H1 (cell line): Measurements from ENCODE around the gene KRT5. TPM values are rescaled to one million over a fixed set of nuclear protein-coding genes. Genes with fewer than 3 reads are reported as not detected.

ENCODE experiments used
- CTCF ChIA-PET: fragments of 300-600 bp; sonication (Branson Sonifier 250); formaldehyde crosslinking; loops from one replicate; lab custom pipeline; 2021; ENCODE audit not compliant: partially characterized antibody; lab: Charles Lee
- POLR2A ChIA-PET: fragments of 300-600 bp; sonication (Branson Sonifier 250); formaldehyde crosslinking; loops from one replicate; lab custom pipeline; 2021; ENCODE audit warnings: inconsistent platforms; ENCODE audit not compliant: partially characterized antibody; lab: Charles Lee
- DNase-seq, 2 experiments: peaks; one replicate each; pipeline versions ENCODE4 v3.0.0 to v3.0.0-alpha.2; 2010 to 2022; ENCODE audit warnings: low spot score in 2 of 2, low read depth in 1 of 2, mixed read lengths in 1 of 2
- FAIRE-seq: peaks from 2 replicates; lab custom pipeline; 2011; peaks lifted over from hg19 to GRCh38; lab: Jason Lieb, UNC
- H2AFZ ChIP-seq: 2 replicates; pipeline ENCODE4 v1.8.1; 2012; ENCODE audit warnings: low read length, inconsistent platforms
- H2AK5ac ChIP-seq: 2 replicates; pipeline ENCODE4 v1.6.1; 2013; ENCODE audit warnings: low read depth, low read length
- H2BK120ac ChIP-seq: replicated peaks from 2 replicates; pipeline ENCODE3; 2013; ENCODE audit warnings: low read depth, low read length, inconsistent platforms
- H2BK12ac ChIP-seq: 2 replicates; pipeline ENCODE4 v1.6.1; 2013; ENCODE audit warnings: low read depth, low read length
- H2BK15ac ChIP-seq: 2 replicates; pipeline ENCODE4 v1.6.1; 2013; ENCODE audit warnings: low read length
- H2BK20ac ChIP-seq: 2 replicates; pipeline ENCODE4 v1.6.1; 2013; ENCODE audit warnings: low read length
- H2BK5ac ChIP-seq: 2 replicates; pipeline ENCODE4 v1.6.1; 2013; ENCODE audit warnings: low read depth, low read length
- H3K14ac ChIP-seq: 2 replicates; pipeline ENCODE4 v1.6.1; 2013; ENCODE audit warnings: inconsistent platforms; ENCODE audit not compliant: insufficient read length
- H3K18ac ChIP-seq: 2 replicates; pipeline ENCODE4 v1.6.1; 2013; ENCODE audit warnings: low read length; ENCODE audit errors: extremely low read depth
- H3K23ac ChIP-seq: 2 replicates; pipeline ENCODE4 v1.6.1; 2013; ENCODE audit warnings: inconsistent platforms; ENCODE audit not compliant: insufficient read length
- H3K23me2 ChIP-seq: 2 replicates; pipeline ENCODE4 v1.6.1; 2013; ENCODE audit warnings: low read depth, low read length
- H3K27ac ChIP-seq: 2 replicates; pipeline ENCODE4 v1.6.1; 2011; ENCODE audit warnings: low read depth, low read length, inconsistent platforms
- H3K27me3 ChIP-seq, 4 experiments: replicated peaks in 1 of 4; 1 replicate in 1 of 4; 2 replicates in 3 of 4; pipeline versions ENCODE4 v1.6.1 to v1.8.1; 2011 to 2013; ENCODE audit warnings: low read length in 3 of 4, mild to moderate bottlenecking in 3 of 4, inconsistent platforms in 2 of 4, mixed read lengths in 2 of 4, moderate library complexity in 1 of 4; ENCODE audit not compliant: control insufficient read depth in 3 of 4, insufficient read depth in 3 of 4; ENCODE audit errors: extremely low read depth in 1 of 4
- H3K36me3 ChIP-seq, 4 experiments: 2 replicates each; pipeline versions ENCODE4 v1.6.1 to v1.8.1; 2011 to 2013; ENCODE audit warnings: mild to moderate bottlenecking in 4 of 4, low read length in 3 of 4, moderate library complexity in 2 of 4, control low read depth in 1 of 4, inconsistent platforms in 1 of 4; ENCODE audit not compliant: insufficient read depth in 4 of 4, control insufficient read depth in 2 of 4
- H3K4ac ChIP-seq: replicated peaks from 2 replicates; pipeline ENCODE3; 2013; ENCODE audit warnings: low read length, low read depth, mixed read lengths, inconsistent platforms; ENCODE audit not compliant: insufficient read length
- H3K4me1 ChIP-seq, 4 experiments: replicated peaks in 1 of 4; 1 replicate in 1 of 4; 2 replicates in 3 of 4; pipeline versions ENCODE4 v1.6.1 to v1.8.1; 2011 to 2013; ENCODE audit warnings: low read length in 3 of 4, inconsistent platforms in 2 of 4, mixed read lengths in 1 of 4; ENCODE audit not compliant: insufficient read depth in 4 of 4, control insufficient read depth in 3 of 4
- H3K4me2 ChIP-seq, 2 experiments: 2 replicates each; pipeline versions ENCODE4 v1.6.1 to v1.8.1; 2011 to 2013; ENCODE audit warnings: low read depth in 2 of 2, low read length in 2 of 2, control low read depth in 1 of 2, inconsistent platforms in 1 of 2, mild to moderate bottlenecking in 1 of 2; ENCODE audit not compliant: insufficient read depth in 1 of 2
- H3K4me3 ChIP-seq, 4 experiments: fragments of 200-600, 300-600 bp in 1 of 4; sonication (generic), shearing (Covaris generic), sonication (Bioruptor Twin) in 1 of 4; 2 replicates each; pipeline versions ENCODE4 v1.5.1 to v1.8.1; 2011 to 2016; ENCODE audit warnings: low read length in 4 of 4, low read depth in 3 of 4, control low read depth in 2 of 4, inconsistent platforms in 2 of 4, mild to moderate bottlenecking in 2 of 4, mixed read lengths in 1 of 4, moderate library complexity in 1 of 4; ENCODE audit not compliant: insufficient read depth in 2 of 4; ENCODE audit errors: extremely low read depth in 1 of 4
- H3K56ac ChIP-seq: replicated peaks from 2 replicates; pipeline ENCODE3; 2013; ENCODE audit warnings: low read depth, mild to moderate bottlenecking, mixed read lengths, low read length, inconsistent platforms; ENCODE audit not compliant: insufficient read length
- H3K79me1 ChIP-seq: 2 replicates; pipeline ENCODE4 v1.6.1; 2013; ENCODE audit warnings: low read depth, low read length, control low read depth
- H3K79me2 ChIP-seq, 2 experiments: 2 replicates each; pipeline versions ENCODE4 v1.6.1 to v1.8.1; 2012 to 2013; ENCODE audit warnings: low read length in 2 of 2, mild to moderate bottlenecking in 2 of 2, inconsistent platforms in 1 of 2; ENCODE audit not compliant: insufficient read depth in 2 of 2, control insufficient read depth in 1 of 2
- H3K9ac ChIP-seq, 4 experiments: replicated peaks in 1 of 4; 1 replicate in 1 of 4; 2 replicates in 3 of 4; pipeline versions ENCODE4 v1.6.1 to v1.8.1; 2011 to 2013; ENCODE audit warnings: low read depth in 3 of 4, low read length in 3 of 4, control low read depth in 2 of 4, mild to moderate bottlenecking in 2 of 4, moderate library complexity in 2 of 4, inconsistent platforms in 1 of 4; ENCODE audit errors: extremely low read depth in 1 of 4
- H3K9me3 ChIP-seq, 2 experiments: 2 replicates each; pipeline versions ENCODE4 v1.6.1 to v1.8.1; 2012 to 2013; ENCODE audit warnings: mild to moderate bottlenecking in 2 of 2, moderate library complexity in 2 of 2, control low read depth in 1 of 2, inconsistent platforms in 1 of 2, low read depth in 1 of 2, low read length in 1 of 2, mixed read lengths in 1 of 2; ENCODE audit not compliant: insufficient read depth in 2 of 2
- H4K20me1 ChIP-seq, 2 experiments: replicated peaks in 1 of 2; 2 replicates each; pipeline versions ENCODE3 to v1.8.1; 2011 to 2013; ENCODE audit warnings: inconsistent platforms in 2 of 2, low read length in 2 of 2, mild to moderate bottlenecking in 1 of 2; ENCODE audit not compliant: insufficient read depth in 2 of 2, control insufficient read depth in 1 of 2
- H4K5ac ChIP-seq: 2 replicates; pipeline ENCODE4 v1.6.1; 2013; ENCODE audit warnings: low read length, low read depth, mixed read lengths, inconsistent platforms; ENCODE audit not compliant: insufficient read length
- H4K8ac ChIP-seq: 2 replicates; pipeline ENCODE4 v1.8.0; 2013; ENCODE audit warnings: mild to moderate bottlenecking, moderate library complexity, low read length, inconsistent platforms; ENCODE audit not compliant: insufficient read depth; ENCODE audit errors: extremely low read depth
- H4K91ac ChIP-seq: replicated peaks from 2 replicates; pipeline ENCODE3; 2013; ENCODE audit warnings: low read length, mixed read lengths, inconsistent platforms; ENCODE audit not compliant: insufficient read length
- MAFK ChIP-seq: IDR thresholded peaks from 2 replicates; pipeline ENCODE4 v1.6.1; 2012; ENCODE audit warnings: low read depth, mild to moderate bottlenecking, improper control_type of control experiment, low read length
- SP4 ChIP-seq: IDR thresholded peaks from 2 replicates; pipeline ENCODE4 v1.6.1; 2012; ENCODE audit warnings: low read length, inconsistent platforms
- WGBS, 2 experiments: shearing (Covaris generic) in 1 of 2; methylation state at CpG; one replicate each; pipeline versions ENCODE4 v1.1.6 to v1.1.7; 2013 to 2015; ENCODE audit warnings: low lambda C conversion rate in 2 of 2, mixed read lengths in 2 of 2, inconsistent platforms in 1 of 2, low coverage in 1 of 2, missing lambda C conversion rate in 1 of 2; ENCODE audit not compliant: insufficient replicate concordance in 2 of 2, insufficient coverage in 1 of 2, insufficient read length in 1 of 2; ENCODE audit errors: extremely low coverage in 1 of 2, missing lambda C conversion rate in 1 of 2; 5-methylcytosine and 5-hydroxymethylcytosine counted together
- polyA plus RNA-seq, 7 experiments: library from polyadenylated mRNA; depleted of rRNA in 3 of 7; stranded (reverse) in 5 of 7; unstranded in 2 of 7; fragments of >200 nt in 5 of 7; fragments of 200-250 nt in 2 of 7; gene quantifications; 1 replicate in 5 of 7; 2 replicates in 1 of 7; 4 replicates in 1 of 7; pipeline versions ENCODE4 v1.2.1 to v1.2.3, GENCODE V29; 2011 to 2013; ENCODE audit warnings: missing spikeins in 2 of 7, mixed read lengths in 2 of 7
- total RNA-seq: library from RNA; stranded (reverse); fragmentation: NEBNext Ultra II Directional; extraction: Animal tissue kit (Norgen Biotek cat#: 25700); gene quantifications from 2 replicates; pipeline ENCODE4 v1.2.1, GENCODE V29; 2021

KRT5 gene
- total and polyA plus RNA-seq, 2 of the 8 experiments (the other 6 are each of a cell fraction or from before 2014, with no cell fraction given): 0.18 TPM; not detected in 1

DNA sequence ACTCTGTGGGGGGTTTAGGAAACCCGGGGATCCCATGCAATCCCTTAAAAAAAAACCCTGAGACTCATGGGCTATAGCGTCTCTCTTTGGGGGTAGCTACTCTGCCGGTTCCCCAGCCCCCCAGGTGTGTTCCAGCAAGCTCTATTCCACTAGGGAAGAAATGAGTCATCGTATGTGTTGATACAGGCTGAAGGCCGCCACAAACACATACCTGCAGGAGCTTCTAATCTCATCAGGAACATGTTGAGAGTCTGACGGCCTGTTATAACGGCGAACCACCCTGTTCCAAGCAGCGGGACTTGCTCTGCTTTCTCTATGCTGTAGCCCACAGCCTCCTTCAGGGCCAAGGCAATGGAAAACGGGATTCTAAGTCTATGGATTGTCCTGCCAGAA is 977 bp upstream of the KRT5 start:
- Histone ChIP-seq H3K9ac (no peak overlapping the region), H2AK5ac (no peak overlapping the region), H2BK20ac (no peak overlapping the region), H2BK120ac (no peak overlapping the region), H2BK12ac (no peak overlapping the region), H4K8ac (no peak overlapping the region), H3K4me1 (peaks cover 0 to 1% (median 0%) of the 10 kb centered on the region in 4 experiments; a peak in 1 of 7 replicates), H3K79me1 (no peaks in the 10 kb centered on the region), H3K27me3 (no peaks in the 10 kb centered on the region; a peak in 1 of 7 replicates), H3K23me2 (no peaks in the 10 kb centered on the region), H4K5ac (no peak overlapping the region), H2BK15ac (no peak overlapping the region), H4K91ac (no peak overlapping the region), H3K4me2 (no peak overlapping the region), H4K20me1 (no peaks in the 10 kb centered on the region), H2AFZ (no peak overlapping the region), H3K23ac (no peak overlapping the region), H3K18ac (no peak overlapping the region), H3K4me3 (no peak overlapping the region), H3K4ac (no peak overlapping the region), H3K56ac (no peak overlapping the region), H3K9me3 (no peaks in the 10 kb centered on the region; a peak in 1 of 4 replicates), H3K14ac (no peak overlapping the region), H2BK5ac (no peak overlapping the region), H3K27ac (no peak overlapping the region), H3K36me3 (no peaks in the 10 kb centered on the region), H3K79me2 (no peaks in the 10 kb centered on the region)
- ChIA-PET CTCF (interaction anchor here (1.0 to 4.0 kb wide), 24 partner anchors 9 to 374 kb away, joined by 3 to 27 read pairs (median 4); partner anchors contain the start of gene KRT84), POLR2A (no interaction called here)
- no peak for FAIRE-seq
- WGBS, 2 experiments: 88% methylated on average over 10 of the region's 10 CpGs; no CpG with 5 or more reads in 1 of the 2 experiments
- TF ChIP-seq MAFK (peak; percentile 18; the same call in 1 of the 2 replicates), SP4 (no peak)
- DNase-seq: peak in 1 of 2 experiments; percentile 45
